Spinal cord (tissue), 10 donors: ENCODE measurements around the gene OR6A2. TPM values are rescaled to one million over a fixed set of nuclear protein-coding genes. Genes with fewer than 3 reads are reported as not detected.
A peak's percentile ranks its signal among the peaks of the same experiment; 100 is the strongest.

Experiments
- DNase-seq, 6 donors: peaks; one replicate each; pipeline versions ENCODE4 v3.0.0 to v3.0.0-alpha.2; 2013 to 2015; ENCODE audit warnings: low spot score in 6 of 6, low read depth in 4 of 6
- H3K27ac ChIP-seq: one replicate; pipeline ENCODE4 v1.5.1; 2013; ENCODE audit warnings: low read depth, low read length, control low read depth
- H3K27me3 ChIP-seq: one replicate; pipeline ENCODE4 v1.6.1; 2013; ENCODE audit warnings: low read length; ENCODE audit not compliant: control insufficient read depth, insufficient read depth
- H3K36me3 ChIP-seq: one replicate; pipeline ENCODE4 v1.6.1; 2013; ENCODE audit warnings: low read length; ENCODE audit not compliant: control insufficient read depth, insufficient read depth
- H3K4me1 ChIP-seq: one replicate; pipeline ENCODE4 v1.6.1; 2013; ENCODE audit warnings: low read length; ENCODE audit not compliant: control insufficient read depth, insufficient read depth
- H3K4me3 ChIP-seq: one replicate; pipeline ENCODE4 v1.5.1; 2013; ENCODE audit warnings: low read depth, low read length, control low read depth
- H3K9me3 ChIP-seq: one replicate; pipeline ENCODE4 v1.6.1; 2013; ENCODE audit warnings: low read length; ENCODE audit not compliant: control insufficient read depth, insufficient read depth
- WGBS: methylation state at CpG from one replicate; pipeline ENCODE4 v1.1.5; 2013; ENCODE audit warnings: missing lambda C conversion rate; ENCODE audit not compliant: insufficient coverage; 5-methylcytosine and 5-hydroxymethylcytosine counted together
- long read RNA-seq, 4 donors: transcript quantifications; one replicate each; lab custom pipeline, GENCODE V29; 2026
- polyA plus RNA-seq, 2 donors: library from polyadenylated mRNA; unstranded; fragments of 120-200 nt; gene quantifications; one replicate each; pipeline ENCODE4 v1.2.1, GENCODE V29; 2013; ENCODE audit not compliant: insufficient read length in 2 of 2
- total RNA-seq, 2 donors: library from RNA; depleted of rRNA in 1 of 2; stranded (reverse); fragments of 120-200 nt in 1 of 2; fragments of >200 nt in 1 of 2; gene quantifications; one replicate each; pipeline versions ENCODE4 v1.2.3 to v1.2.4, GENCODE V29; 2013 to 2014
- donor health status: healthy.

Gene OR6A2
- total RNA-seq (under 1 TPM; 0.11 to 0.89 TPM), polyA plus RNA-seq (not detected)
- long read RNA-seq, donor 1, result 0 reads
- long read RNA-seq, donor 2, result 0 reads
- long read RNA-seq, donor 3, result 0 reads
- long read RNA-seq, donor 4, result 0 reads

DNA sequence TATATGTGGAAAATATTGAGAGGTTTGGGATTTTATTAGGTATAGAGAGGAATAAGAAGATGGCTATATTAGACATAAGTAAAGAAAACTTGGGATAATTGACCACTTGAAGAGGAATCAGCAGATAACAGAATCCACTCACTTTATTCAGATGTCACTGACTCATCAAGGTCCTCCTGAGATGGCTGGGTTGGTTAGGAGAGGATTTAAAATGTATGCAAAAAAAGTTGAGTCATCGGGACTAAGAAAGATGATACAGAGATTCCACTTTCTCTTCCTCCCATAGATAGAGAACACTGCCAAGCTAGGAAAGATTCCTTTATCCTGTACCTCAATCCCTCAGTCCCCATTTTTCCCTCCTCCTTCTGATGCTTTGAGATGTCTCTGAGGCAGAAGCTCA is at the start of gene OR6A2:
OR6A2 (minus strand) TSS at position 288 of the 400 bp plus-strand sequence. CDS start 3,981 bp downstream, outside the sequence.
- Histone ChIP-seq H3K4me1 (no peaks in the 10 kb centered on the region), H3K4me3 (no peak within 1 kb of the TSS), H3K36me3 (no peaks in the 10 kb centered on the region), H3K9me3 (no peaks in the 10 kb centered on the region), H3K27me3 (no peaks in the 10 kb centered on the region), H3K27ac (no peak within 1 kb of the TSS)
- DNase-seq, result no peak
- no CpG with 5 or more reads among the region's 1 CpG for WGBS

DNA sequence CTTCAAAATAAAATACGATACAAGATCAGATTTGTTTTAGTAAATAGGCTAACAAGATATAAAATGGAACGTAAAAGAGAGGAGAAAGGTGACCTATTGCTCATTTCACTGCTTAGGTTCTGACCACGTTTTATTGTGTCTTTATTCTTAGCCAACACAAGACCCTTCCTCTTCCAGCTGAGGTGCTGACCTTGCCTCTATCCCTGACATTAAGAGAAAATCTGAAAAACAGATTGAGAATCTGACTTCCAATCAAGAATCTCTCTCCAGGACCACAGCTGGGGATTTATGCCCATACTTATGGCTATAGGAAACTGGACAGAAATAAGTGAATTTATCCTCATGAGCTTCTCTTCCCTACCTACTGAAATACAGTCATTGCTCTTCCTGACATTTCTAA is 45.9 kb upstream of the OR6A2 start, which contains the start of gene OR10A5:
OR10A5 (plus strand) TSS at position 301 of the 400 bp plus-strand sequence; CDS start at position 301, 0 bp downstream.
- Histone ChIP-seq H3K4me1 (no peaks in the 10 kb centered on the region), H3K27me3 (no peaks in the 10 kb centered on the region), H3K36me3 (no peaks in the 10 kb centered on the region), H3K27ac (no peak within 1 kb of the TSS), H3K9me3 (no peaks in the 10 kb centered on the region), H3K4me3 (no peak within 1 kb of the TSS)
- no peak for DNase-seq
- WGBS, result no CpG with 5 or more reads among the region's 3 CpGs

DNA sequence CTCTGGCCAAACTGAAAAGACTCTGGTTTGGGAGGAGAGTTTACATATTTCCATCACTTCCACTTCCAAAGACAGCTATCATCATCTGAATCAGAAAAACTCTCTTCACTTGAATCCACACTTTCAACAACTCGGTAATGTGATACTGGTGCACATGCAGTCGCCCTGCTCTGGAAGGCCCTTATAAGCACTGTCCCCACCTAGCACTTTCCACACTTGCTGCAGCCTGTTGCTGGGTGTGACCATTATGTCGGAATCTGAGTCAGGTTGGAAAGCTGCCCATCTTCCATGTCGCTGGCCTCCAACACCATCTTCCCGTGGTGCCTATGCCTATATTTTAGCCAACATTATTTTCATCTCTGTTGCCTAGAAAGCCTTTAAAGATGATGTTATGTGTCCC is 44.9 kb upstream of the OR6A2 start:
- no peaks in the 10 kb centered on the region for H3K4me1 ChIP-seq
- H3K4me3 ChIP-seq, result no peak overlapping the region
- no peak for DNase-seq
- H3K9me3 ChIP-seq, result no peaks in the 10 kb centered on the region
- WGBS, result 98% methylated on average over 3 of the region's 5 CpGs
- H3K27ac ChIP-seq, result no peak overlapping the region
- no peaks in the 10 kb centered on the region for H3K27me3 ChIP-seq
- H3K36me3 ChIP-seq, result no peaks in the 10 kb centered on the region

DNA sequence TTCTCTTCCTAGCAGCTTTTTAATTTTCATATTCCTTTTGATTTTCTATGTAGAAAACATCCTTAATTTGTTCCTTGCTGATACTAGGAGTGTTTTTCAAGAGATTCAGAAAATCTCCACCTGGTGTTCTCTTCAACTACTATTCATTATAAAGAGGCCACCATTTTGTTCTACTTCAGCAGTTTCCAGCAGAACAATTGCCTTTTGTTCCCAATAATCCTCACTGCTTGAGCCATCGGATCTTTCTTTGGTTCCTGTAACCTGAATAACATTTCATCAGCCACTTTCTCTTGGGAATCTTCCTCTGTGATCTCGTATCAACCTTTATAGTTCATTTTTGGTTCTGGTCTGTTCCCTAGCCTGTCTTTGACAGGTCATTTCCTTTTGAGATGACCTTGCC is 44.2 kb upstream of the OR6A2 start:
- 38% methylated on average over 2 of the region's 2 CpGs for whole genome bisulfite sequencing
- no peaks in the 10 kb centered on the region for H3K4me1 ChIP-seq
- H3K36me3 ChIP-seq, result no peaks in the 10 kb centered on the region
- no peak for DNase-seq
- H3K9me3 ChIP-seq, result no peaks in the 10 kb centered on the region
- H3K27ac ChIP-seq, result no peak overlapping the region
- no peak overlapping the region for H3K4me3 ChIP-seq
- H3K27me3 ChIP-seq, result no peaks in the 10 kb centered on the region

DNA sequence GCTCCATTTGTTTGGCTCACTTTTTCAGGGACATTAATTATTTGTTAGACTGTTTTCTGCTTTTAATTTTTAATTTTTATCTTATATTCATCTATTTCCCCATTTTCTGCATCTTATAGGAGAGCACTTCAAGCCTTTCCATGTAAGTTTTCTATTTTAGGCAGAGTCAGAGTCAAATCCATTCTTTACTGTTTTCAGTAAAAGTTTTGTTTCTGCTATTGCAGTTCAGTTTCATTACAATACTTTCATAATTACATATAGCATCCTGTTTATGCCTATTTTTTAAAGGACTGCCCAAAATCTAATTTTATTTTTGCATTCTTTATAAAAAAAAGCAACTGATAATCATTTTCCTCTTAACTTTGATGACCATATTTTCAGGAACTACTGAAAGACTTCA is 42.2 kb upstream of the OR6A2 start:
- Histone ChIP-seq H3K36me3 (no peaks in the 10 kb centered on the region), H3K27ac (no peak overlapping the region), H3K27me3 (no peaks in the 10 kb centered on the region), H3K9me3 (no peaks in the 10 kb centered on the region), H3K4me1 (no peaks in the 10 kb centered on the region), H3K4me3 (no peak overlapping the region)
- no peak for DNase-seq

DNA sequence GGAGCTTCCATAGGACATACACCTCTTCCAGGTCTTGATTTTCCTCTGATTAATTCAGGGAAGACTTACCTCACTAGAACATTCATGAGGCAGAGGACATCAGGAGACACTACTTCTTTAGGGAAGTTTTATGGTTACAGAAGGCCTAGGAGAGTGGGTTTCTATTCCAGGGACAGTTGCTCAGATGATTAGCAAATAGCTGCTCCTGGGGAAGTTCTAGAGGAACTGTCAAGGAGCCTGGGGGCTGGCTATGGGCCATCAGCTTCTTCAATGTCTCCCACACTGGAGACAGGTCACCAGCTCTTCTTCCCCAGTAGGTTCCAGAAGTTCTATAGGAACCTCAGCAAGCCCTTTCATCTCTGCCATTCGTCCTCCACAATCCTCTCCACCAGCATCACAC is 34.5 kb upstream of the OR6A2 start:
- H3K36me3 ChIP-seq, result no peaks in the 10 kb centered on the region
- no peak overlapping the region for H3K4me3 ChIP-seq
- no peak overlapping the region for H3K27ac ChIP-seq
- H3K9me3 ChIP-seq, result no peaks in the 10 kb centered on the region
- no peaks in the 10 kb centered on the region for H3K27me3 ChIP-seq
- WGBS, result no CpG with 5 or more reads among the region's 1 CpG
- H3K4me1 ChIP-seq, result no peaks in the 10 kb centered on the region
- DNase-seq, result no peak

DNA sequence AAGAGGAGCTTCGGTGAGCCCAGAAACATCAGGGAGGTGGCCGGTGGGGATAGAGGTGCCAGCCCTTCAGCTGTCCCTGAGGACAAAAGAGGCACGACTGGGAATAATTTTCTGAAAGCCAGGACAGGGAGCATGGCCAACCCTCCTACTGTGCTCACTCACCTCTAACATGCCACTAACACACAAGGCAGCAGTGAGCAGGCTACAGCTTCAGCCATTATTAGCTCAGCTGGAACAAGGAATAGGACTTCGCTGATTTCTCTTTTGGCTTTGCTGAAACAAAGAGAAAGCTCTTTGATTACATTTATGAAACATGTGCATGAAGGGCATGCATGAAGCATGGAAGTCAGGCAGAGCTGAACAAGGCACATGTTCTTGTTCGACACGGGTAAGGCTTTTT is 33.9 kb upstream of the OR6A2 start:
- Histone ChIP-seq H3K27ac (no peak overlapping the region), H3K36me3 (no peaks in the 10 kb centered on the region), H3K27me3 (no peaks in the 10 kb centered on the region), H3K9me3 (no peaks in the 10 kb centered on the region), H3K4me1 (no peaks in the 10 kb centered on the region), H3K4me3 (no peak overlapping the region)
- DNase-seq, result no peak
- whole genome bisulfite sequencing, result 64% methylated on average over 6 of the region's 6 CpGs

DNA sequence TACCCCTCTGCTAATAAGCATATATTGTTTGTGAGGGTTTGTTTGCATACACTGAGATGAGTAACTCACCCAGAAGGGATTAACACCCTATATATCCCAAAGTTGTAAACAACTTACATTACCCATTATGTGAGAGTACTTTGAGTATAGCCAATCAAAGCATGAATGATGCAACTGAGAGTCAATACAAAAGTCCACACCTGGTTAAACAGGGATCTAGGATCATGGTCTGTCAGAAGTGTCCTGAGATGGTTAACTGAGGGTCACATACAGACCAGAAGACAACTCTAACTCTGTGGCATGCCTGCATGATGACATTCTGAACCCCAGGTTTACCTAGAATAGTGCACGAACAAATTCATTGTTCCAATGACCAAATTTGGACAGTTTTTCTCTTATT is 28.6 kb upstream of the OR6A2 start:
- Histone ChIP-seq H3K4me3 (no peak overlapping the region), H3K9me3 (no peaks in the 10 kb centered on the region), H3K36me3 (no peaks in the 10 kb centered on the region), H3K4me1 (no peaks in the 10 kb centered on the region), H3K27ac (no peak overlapping the region), H3K27me3 (no peaks in the 10 kb centered on the region)
- no peak for DNase-seq
- 88% methylated on average over 1 of the region's 1 CpG for WGBS

DNA sequence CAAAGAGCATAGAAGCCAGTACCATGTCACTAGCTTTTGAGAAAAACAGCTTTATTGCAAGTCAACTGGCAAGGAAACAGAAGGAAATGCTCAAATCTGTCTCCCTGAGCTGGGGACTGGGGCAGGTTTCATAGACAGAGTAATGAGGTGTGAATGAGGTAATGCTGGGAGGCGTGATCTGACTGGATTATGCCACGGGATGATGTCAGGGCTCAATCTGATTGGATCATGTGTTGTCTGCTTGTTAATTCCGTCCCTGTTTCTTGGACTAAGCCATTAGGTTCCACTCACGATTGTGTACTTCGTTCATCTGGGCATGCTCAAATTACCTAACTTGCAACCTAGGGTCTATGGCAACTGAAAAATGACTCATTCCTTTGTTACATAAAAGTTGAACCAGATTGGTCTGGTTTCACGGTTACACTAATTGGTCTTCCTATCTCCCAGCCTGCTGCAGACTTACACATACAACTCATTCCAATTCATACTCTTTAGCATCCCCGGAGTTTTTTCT is 25.8 kb upstream of the OR6A2 start:
- no peak overlapping the region for H3K27ac ChIP-seq
- WGBS, result 83% methylated on average over 6 of the region's 7 CpGs
- peaks cover 3% of the 10 kb centered on the region for H3K9me3 ChIP-seq

DNA sequence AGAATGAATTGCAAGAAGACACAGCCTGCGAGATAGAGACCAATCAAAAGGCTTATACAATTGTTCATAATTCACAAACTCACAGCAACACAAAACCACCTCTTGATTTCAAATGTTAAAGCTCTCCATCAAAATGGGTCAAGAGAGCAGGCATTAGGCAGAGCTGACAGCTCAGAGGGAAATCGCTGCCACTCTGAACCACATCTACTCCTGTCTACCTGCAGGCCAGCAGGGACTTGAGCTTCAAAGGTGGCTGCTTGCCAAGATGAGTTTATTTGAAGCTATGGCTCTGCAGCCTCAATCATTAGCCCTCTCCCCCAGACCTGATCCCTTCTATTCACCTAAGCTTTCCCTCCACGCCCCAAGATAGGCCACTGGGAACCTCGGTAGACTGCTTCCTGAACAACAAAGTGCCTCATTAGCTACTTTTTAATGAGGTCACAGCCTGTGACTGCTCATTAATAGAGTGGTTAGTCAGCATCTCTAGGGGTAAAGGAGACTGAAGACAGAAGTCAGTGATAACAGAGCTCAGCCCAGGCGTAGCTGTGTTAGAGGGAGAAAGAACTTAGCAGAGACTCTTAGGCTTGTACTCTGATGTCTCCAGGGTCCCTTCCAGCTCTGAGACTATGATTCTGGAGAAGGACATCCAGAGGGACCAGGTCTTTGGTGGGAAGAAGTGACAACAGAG is 24.8 kb upstream of the OR6A2 start:
- WGBS, result 84% methylated on average over 2 of the region's 5 CpGs
- H3K9me3 ChIP-seq, result peaks cover 3% of the 10 kb centered on the region
- no peaks in the 10 kb centered on the region for H3K4me1 ChIP-seq
- DNase-seq, result peak in 2 of 6 donors; percentile 10 to 13
- no peak overlapping the region for H3K4me3 ChIP-seq
- no peaks in the 10 kb centered on the region for H3K27me3 ChIP-seq
- H3K27ac ChIP-seq, result no peak overlapping the region
- no peaks in the 10 kb centered on the region for H3K36me3 ChIP-seq

More for the DNA sequence above, 25.8 kb upstream of the OR6A2 start:
- H3K27me3 ChIP-seq, result no peaks in the 10 kb centered on the region
- DNase-seq, result no peak
- H3K36me3 ChIP-seq, result no peaks in the 10 kb centered on the region
- H3K4me1 ChIP-seq, result no peaks in the 10 kb centered on the region
- no peak overlapping the region for H3K4me3 ChIP-seq
